Heart right ventricle (tissue), 16 donors: ENCODE measurements around the gene AFDN. TPM values are rescaled to one million over a fixed set of nuclear protein-coding genes. Genes with fewer than 3 reads are reported as not detected.

Source experiments
- ATAC-seq, 8 donors: fragments of 200-7000 bp; cut with Tn5 transposase; one replicate each; pipeline ENCODE4 v1.9.1; 2020; ENCODE audit warnings: mild to moderate bottlenecking in 8 of 8, moderate library complexity in 8 of 8, moderate number of reproducible peaks in 1 of 8
- DNase-seq, 2 donors: peaks; one replicate each; pipeline ENCODE4 v3.0.0-alpha.2; 2020
- H3K27ac ChIP-seq, 10 donors: fragments of 200-600 bp; sonication (generic) in 2 of 10; one replicate each; pipeline versions ENCODE4 v1.5.0 to v1.8.0; 2020 to 2022; ENCODE audit warnings: mild to moderate bottlenecking in 3 of 10
- H3K27me3 ChIP-seq, 7 donors: fragments of 200-600 bp; one replicate each; pipeline ENCODE4 v1.8.0; 2021 to 2022; ENCODE audit warnings: mild to moderate bottlenecking in 2 of 7
- H3K36me3 ChIP-seq, 9 donors: fragments of 200-600 bp; sonication (generic) in 1 of 9; one replicate each; pipeline versions ENCODE4 v1.5.0 to v1.8.0; 2020 to 2022; ENCODE audit warnings: mild to moderate bottlenecking in 2 of 9
- H3K4me1 ChIP-seq, 9 donors: fragments of 200-600 bp; sonication (generic) in 1 of 9; one replicate each; pipeline versions ENCODE4 v1.5.0 to v1.8.0; 2020 to 2022; ENCODE audit warnings: mild to moderate bottlenecking in 4 of 9
- H3K4me3 ChIP-seq, 10 donors: fragments of 200-600 bp; sonication (generic) in 2 of 10; one replicate each; pipeline versions ENCODE4 v1.5.0 to v1.8.0; 2020 to 2022; ENCODE audit warnings: mild to moderate bottlenecking in 7 of 10, moderate library complexity in 2 of 10
- H3K9me3 ChIP-seq, 11 donors: fragments of 200-600 bp in 10 of 11; sonication (generic) in 2 of 11; one replicate each; pipeline versions ENCODE4 v1.5.0 to v1.8.0; 2013 to 2022; ENCODE audit warnings: mild to moderate bottlenecking in 2 of 11, control low read depth in 1 of 11, moderate library complexity in 1 of 11
- WGBS, 2 donors: extraction: QIAGEN DNeasy Blood & Tissue Kit; methylation state at CpG; one replicate each; pipeline ENCODE4 v1.1.7; 2013; ENCODE audit warnings: inconsistent platforms in 1 of 2; 5-methylcytosine and 5-hydroxymethylcytosine counted together
- intact Hi-C, 10 donors: fragments of 100-400 bp; cut with DNase I; formaldehyde crosslinking; loops; one replicate each; pipeline versions ENCODE4 v1.11.1 to v1.14.2; 2022
- polyA plus RNA-seq, 2 donors: library from polyadenylated mRNA; stranded (reverse); fragments of 200-250 nt; gene quantifications; one replicate each; pipeline ENCODE4 v1.2.3, GENCODE V29; 2013
- total RNA-seq, 10 donors: library from RNA; stranded (reverse); fragmentation: NEBNext Ultra II Directional in 3 of 10; extraction: Animal tissue kit (Norgen Biotek cat#: 25700) in 3 of 10; gene quantifications; one replicate each; pipeline versions ENCODE4 v1.2.1 to v1.2.4, GENCODE V29; 2021 to 2023
- TF ChIP-seq, protein P1 (sequence below), 9 donors: fragments of 200-600 bp; sonication (generic) in 2 of 9; IDR thresholded peaks; one replicate each; pipeline versions ENCODE4 v1.5.0 to v1.8.0; 2021 to 2022; ENCODE audit warnings: antibody characterized with exemption in 9 of 9, mild to moderate bottlenecking in 5 of 9, moderate library complexity in 1 of 9
- donor health status: Arrhythmogenic right ventricular cardiomyopathy.
- donor health status: ischemic (EF 13 %, LVEDD 7.1; RV severe dilation, severe dysfunction).
- donor health status: healthy with polysubstance abuse.
- donor health status: DM: no; HTN: yes; CAD: no.
- donor health status: DM: no; HTN: no; CAD: no.
- donor health status: ischemic (EF 25% LVEDD 6.9; RV normal size, moderate dysfunction).
- donor health status: ischemic (EF 25% LVEDD 5.7; RV mildly dilated, moderate dysfunction).
- donor health status: healthy.
- donor health status: DM: yes; HTN: yes; CAD: no.
- donor health status: Ischemic cardiomyopathy.
- donor health status: ischemic (EF 35%, LVEDD 5.7; RV mildly dilated, moderate dysfunction).
- donor health status: nonischemic (EF 11% LVEDD 7.7; RV severe dilation, severe dysfunction).
- donor health status: DM: yes; HTN: yes; CAD: no.
- donor health status: PGD.
- donor health status: ischemic (EF 29% LVEDD 5.4; RV normal size, mild dysfunction).
- donor health status: nonischemic (EF 23%, LVEDD 6.1; RV moderate dilation, normal function).

AFDN gene
- total and polyA plus RNA-seq, 12 donors, result 17.4 to 79.9 (median 58.0) TPM

- intact Hi-C loops, result no loop called here
- DNase-seq, result no peak
- peaks cover 0 to 91% (median 7%) of the 10 kb centered on the region in 9 donors for H3K36me3 ChIP-seq
- peaks cover 0 to 4% (median 0%) of the 10 kb centered on the region in 9 donors for H3K4me1 ChIP-seq
- H3K9me3 ChIP-seq, result no peaks in the 10 kb centered on the region
- 70 to 75% methylated on average over 3 of the region's 3 CpGs for WGBS, 2 donors
- no peak overlapping the region for H3K4me3 ChIP-seq
- no peaks in the 10 kb centered on the region for H3K27me3 ChIP-seq
- H3K27ac ChIP-seq, result no peak overlapping the region
- TF ChIP-seq, protein P1, sequence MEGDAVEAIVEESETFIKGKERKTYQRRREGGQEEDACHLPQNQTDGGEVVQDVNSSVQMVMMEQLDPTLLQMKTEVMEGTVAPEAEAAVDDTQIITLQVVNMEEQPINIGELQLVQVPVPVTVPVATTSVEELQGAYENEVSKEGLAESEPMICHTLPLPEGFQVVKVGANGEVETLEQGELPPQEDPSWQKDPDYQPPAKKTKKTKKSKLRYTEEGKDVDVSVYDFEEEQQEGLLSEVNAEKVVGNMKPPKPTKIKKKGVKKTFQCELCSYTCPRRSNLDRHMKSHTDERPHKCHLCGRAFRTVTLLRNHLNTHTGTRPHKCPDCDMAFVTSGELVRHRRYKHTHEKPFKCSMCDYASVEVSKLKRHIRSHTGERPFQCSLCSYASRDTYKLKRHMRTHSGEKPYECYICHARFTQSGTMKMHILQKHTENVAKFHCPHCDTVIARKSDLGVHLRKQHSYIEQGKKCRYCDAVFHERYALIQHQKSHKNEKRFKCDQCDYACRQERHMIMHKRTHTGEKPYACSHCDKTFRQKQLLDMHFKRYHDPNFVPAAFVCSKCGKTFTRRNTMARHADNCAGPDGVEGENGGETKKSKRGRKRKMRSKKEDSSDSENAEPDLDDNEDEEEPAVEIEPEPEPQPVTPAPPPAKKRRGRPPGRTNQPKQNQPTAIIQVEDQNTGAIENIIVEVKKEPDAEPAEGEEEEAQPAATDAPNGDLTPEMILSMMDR (IDR thresholded peaks at IDR 0.05), result no peak
- ATAC-seq, result no peak
Observed at GRCh38 chr6:167870321-167870720, 43.6 kb downstream of the AFDN start.

DNA sequence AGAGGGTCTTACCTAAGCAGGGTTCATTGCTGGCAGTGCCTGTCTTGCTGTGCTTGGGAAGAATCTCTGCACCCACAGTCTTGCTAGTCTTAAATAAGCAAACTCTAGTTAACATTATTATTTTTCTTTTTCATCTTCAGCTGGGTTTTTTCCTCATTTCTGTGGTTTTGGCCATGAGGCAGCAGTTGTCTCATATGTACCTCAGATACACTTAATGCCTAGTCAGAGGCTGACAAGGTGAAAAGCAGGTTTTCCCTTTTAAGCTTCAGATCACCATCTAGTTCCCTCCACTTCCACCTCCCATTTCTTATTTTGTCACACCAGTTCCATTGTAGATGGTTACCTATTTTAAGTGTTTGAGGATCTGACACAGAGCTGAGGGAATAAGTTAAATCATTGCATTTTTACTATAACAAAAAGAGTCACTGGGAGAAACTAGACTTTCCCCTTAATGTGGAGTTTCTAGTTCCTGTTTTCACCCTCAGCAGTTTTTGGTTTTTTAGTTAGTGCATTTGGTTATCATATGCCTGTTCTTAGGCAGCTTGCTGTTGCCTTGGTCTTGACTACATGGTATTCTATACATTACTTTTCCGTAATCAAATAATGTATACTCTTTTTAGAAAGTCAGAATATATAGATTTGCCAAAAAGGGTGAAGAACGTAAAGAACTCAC, 46.0 kb downstream of the AFDN start:
- peaks cover 0 to 92% (median 12%) of the 10 kb centered on the region in 9 donors for H3K36me3 ChIP-seq
- intact Hi-C loops, result no loop called here

DNA sequence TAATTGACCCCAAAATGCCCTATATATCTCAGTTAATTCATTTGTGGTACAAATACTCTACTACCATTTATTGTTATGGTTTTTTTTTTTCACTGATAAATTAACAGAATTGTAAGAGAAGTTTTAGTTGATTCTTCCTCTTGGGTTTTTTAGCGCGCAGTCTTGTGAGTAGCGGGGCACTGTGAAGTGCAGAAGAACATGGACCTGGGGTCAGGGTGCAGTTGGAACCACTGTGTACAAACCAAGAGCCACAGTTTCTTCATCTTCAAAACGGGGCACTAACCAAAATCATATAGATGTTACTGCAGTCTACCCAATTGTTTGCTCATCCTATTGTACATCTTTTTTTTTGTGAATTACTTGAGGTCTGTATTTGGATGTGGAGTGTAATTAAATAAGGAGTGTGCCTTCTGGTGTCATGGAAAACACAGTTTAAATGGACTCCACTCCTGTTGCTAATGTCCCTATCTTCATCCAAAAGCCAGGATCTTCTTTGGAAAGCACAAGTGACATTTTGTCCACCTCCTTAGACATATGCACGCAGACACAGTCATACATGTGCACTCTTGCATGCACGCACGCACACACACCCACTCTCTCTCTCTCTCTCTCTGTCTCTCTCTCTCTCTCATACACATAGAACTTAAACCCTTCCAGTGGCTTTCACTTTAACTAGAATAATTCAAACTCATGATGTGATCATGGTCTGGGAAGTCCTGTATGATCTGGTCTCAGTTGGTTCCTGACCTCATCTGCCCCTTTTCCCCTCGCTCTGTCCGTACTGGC, 51.5 kb downstream of the AFDN start:
- H3K36me3 ChIP-seq, result peaks cover 0 to 81% (median 12%) of the 10 kb centered on the region in 9 donors
- no peaks in the 10 kb centered on the region for H3K27me3 ChIP-seq
- TF ChIP-seq, protein P1 (IDR thresholded peaks at IDR 0.05), result no peak
- intact Hi-C loops, result no loop called here
- ATAC-seq (no peak), DNase-seq (no peak)
- WGBS, 2 donors, result 91 to 97% methylated on average over 9 of the region's 9 CpGs
- no peaks in the 10 kb centered on the region for H3K9me3 ChIP-seq
- no peak overlapping the region for H3K27ac ChIP-seq
- peaks cover 0 to 17% (median 8%) of the 10 kb centered on the region in 9 donors for H3K4me1 ChIP-seq
- H3K4me3 ChIP-seq, result no peak overlapping the region

More for the DNA sequence above, 46.0 kb downstream of the AFDN start:
- H3K27ac ChIP-seq, result no peak overlapping the region
- no peak for ATAC-seq
- DNase-seq, result no peak
- WGBS, 2 donors, result 93 to 94% methylated on average over 2 of the region's 2 CpGs
- H3K27me3 ChIP-seq, result no peaks in the 10 kb centered on the region
- peaks cover 0 to 4% (median 0%) of the 10 kb centered on the region in 9 donors for H3K4me1 ChIP-seq
- no peak overlapping the region for H3K4me3 ChIP-seq
- TF ChIP-seq, protein P1 (IDR thresholded peaks at IDR 0.05), result no peak
- H3K9me3 ChIP-seq, result no peaks in the 10 kb centered on the region

DNA sequence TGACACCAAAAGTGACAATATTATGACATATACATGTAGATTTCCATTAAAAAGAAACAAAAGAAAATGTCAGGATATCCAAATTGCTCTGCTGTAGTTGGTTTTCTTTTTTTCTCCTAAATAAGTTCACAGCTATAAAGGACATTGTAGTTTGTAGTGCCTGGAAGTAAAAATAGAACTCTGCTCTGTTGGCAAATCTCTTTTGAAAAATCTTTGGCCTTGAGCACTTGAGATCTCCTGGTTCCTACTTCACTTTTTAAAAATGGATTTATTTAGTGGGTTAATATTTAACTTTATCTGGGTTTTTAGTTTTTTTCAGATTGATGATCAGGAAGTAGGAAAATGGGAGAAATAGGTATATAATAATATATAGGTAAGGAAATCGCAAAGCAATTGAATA, 52.9 kb downstream of the AFDN start:
- Histone ChIP-seq H3K4me3 (no peak overlapping the region), H3K27me3 (no peaks in the 10 kb centered on the region), H3K27ac (no peak overlapping the region), H3K36me3 (peaks cover 0 to 81% (median 10%) of the 10 kb centered on the region in 9 donors), H3K4me1 (peaks cover 0 to 17% (median 8%) of the 10 kb centered on the region in 9 donors), H3K9me3 (no peaks in the 10 kb centered on the region)
- 95 to 97% methylated on average over 1 of the region's 1 CpG for WGBS, 2 donors
- no peak for ATAC-seq
- TF ChIP-seq, protein P1 (IDR thresholded peaks at IDR 0.05), result no peak
- DNase-seq, result no peak
- intact Hi-C loops, result no loop called here
